Activated CD4-positive, alpha-beta T cell treated with anti-CD3 and anti-CD28 coated beads, Interleukin-2, amount 50 U/mL, for 48 hours (primary cell): ENCODE data around the gene WDFY2.

Experiments
- DNase-seq, 2 experiments: peaks; one replicate each; pipeline ENCODE4 v3.0.0-alpha.2; 2020

WDFY2 gene

GRCh38 chr13:51603716-51604115 lies 19.5 kb downstream of the WDFY2 start:
- DNase-seq = no peak

- no peak for DNase-seq
Observed at GRCh38 chr13:51605698-51606097, 21.4 kb downstream of the WDFY2 start.

DNA sequence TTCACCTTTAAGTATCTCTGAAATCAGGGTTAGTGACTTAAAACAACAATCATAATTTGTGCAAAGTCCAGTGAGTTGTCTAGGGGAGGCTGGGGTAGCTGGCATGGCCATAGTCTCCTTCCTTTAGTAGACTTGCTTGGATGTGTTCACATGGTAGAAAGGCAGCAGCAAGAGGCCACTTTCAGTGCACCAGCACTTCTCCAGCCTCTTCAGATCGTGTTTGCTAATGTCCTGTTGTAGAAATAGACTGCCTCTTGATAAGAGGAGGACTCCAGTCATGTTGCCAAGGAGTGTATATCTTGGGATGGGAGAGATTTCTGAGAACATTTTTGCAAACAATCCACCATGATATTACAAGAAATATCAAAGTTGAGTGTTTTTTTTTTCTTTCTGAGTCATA lies 22.9 kb downstream of the WDFY2 start:
- no peak for DNase-seq

DNA sequence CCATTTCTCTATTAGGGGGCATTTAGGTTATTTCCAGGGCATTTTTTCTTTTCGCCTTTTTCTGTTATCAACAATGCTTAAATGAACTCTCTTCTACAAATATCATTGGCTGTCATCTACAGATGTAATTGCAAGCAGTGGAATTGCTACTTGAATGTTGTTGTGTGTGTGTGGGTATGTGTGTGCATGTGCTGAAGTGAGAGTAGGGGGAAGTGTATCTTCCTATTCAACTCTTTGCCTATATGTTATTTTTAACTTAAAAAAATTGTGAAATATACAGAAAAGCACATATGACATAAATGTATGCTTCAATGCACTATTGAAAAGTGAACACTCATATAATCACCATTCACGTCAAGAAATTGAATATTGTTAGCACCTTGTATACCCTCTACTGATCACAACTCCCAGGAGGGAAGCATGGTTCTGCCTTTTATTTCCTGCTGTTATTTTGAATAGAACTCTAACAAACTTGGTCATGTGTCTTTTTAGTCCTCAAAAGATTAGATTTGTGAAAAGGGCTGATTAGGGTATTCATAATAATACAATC lies 24.7 kb downstream of the WDFY2 start:
- no peak for DNase-seq

DNA sequence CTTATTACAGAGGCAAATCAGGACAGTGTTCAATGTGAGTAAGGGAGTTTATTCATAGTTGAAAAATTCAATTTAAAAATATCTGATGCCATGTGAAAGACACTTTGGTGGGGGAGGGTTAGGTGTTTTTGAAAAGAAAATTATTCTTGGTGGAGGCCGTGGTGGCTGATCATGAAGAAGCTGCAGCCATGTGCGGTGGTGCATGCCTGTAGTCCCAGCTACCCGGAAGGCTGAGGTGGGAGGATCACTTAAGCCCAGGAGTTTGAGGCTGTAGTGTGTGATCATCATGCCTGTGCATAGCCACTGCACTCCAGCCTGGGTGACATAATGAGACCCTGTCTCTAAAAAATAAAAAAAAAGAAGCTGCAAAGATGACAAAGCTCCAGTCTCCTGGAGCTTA lies 28.6 kb downstream of the WDFY2 start:
- DNase-seq = no peak

DNA sequence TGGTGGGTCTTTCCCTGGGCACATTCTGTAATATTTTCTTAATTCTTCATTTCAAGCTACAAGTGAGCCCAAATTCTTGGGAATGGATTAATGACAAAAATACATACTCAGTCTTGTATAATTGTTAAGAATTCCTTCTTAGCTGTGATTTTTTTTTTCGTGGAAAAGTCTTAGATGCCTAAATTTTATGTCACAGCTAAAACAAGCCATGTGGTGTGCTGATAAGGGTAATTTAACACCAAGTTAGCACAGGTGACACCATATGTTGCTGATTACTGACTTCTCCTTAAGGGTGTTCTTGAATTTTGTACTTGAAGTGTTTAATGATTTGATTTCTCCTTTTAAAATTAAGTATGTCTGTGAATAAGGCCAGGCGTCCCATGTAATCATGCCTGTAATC lies 29.3 kb downstream of the WDFY2 start:
- no peak for DNase-seq

- peak; percentile 52 to 70 for DNase-seq
Observed at GRCh38 chr13:51614350-51614786, 30.1 kb downstream of the WDFY2 start.

GRCh38 chr13:51618626-51619025 lies 34.4 kb downstream of the WDFY2 start:
- no peak for DNase-seq

DNA sequence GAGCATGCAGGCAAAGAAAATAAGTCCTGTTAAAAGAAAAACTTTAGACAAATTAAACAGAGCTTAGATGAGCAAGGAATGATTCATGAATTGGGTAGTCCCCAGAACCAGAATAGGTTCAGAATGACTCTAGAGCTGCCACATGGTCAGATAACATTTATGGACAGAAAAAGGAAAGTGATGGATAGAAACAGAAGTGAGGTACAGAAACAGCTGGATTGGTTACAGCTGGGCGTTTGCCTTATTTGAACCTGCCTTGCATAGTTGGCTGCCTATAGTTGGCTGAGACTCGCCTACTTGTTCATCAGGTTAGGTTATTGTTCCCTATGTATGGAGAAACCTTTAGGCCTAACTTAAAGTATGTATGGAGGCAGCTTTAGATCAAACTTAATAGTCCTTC lies 35.4 kb downstream of the WDFY2 start:
- DNase-seq = peak in 1 of 2 experiments; percentile 19

DNA sequence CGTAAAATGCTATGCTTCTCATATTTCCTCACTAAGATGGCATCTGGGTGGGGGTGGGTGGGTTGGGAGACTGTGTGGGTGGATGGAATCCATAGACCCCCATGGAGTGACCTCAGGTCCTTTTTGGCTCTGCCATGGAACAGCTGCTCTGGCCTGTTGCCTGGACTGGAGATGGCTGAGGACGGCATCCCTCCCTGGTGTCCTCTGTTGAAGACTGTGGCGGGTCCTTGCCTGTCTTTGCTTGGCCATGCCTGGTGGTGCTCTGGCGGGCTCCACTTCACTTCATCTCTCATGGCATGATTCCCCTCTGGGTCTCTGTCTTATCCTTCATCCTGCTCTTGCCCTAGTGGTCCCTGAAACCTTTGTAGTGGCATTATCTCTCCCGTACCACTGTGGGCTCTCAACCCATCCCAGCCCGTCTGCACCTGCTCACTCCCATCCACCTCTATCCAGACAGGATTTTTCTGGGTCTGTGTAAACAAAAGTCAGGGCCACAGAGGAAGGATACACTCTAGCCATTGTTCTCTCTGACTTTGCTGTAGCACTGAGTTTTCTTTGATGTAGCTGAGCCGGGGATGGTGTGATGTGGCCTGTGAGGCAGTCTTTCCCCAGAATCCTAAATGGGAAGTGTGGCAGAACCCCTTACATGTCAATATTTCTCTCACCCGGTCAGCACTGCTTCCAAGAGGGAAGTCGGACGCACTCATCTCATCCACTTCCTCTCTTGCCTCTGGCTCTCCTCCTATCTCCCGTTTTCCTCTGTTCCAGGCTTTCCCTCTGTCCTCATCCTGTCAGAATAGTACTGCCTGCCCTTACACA lies 36.1 kb downstream of the WDFY2 start:
- DNase-seq = no peak

GRCh38 chr13:51621602-51622001 lies 37.3 kb downstream of the WDFY2 start:
- DNase-seq = no peak

- DNase-seq = no peak
Observed at GRCh38 chr13:51623473-51623872, 39.2 kb downstream of the WDFY2 start.

DNA sequence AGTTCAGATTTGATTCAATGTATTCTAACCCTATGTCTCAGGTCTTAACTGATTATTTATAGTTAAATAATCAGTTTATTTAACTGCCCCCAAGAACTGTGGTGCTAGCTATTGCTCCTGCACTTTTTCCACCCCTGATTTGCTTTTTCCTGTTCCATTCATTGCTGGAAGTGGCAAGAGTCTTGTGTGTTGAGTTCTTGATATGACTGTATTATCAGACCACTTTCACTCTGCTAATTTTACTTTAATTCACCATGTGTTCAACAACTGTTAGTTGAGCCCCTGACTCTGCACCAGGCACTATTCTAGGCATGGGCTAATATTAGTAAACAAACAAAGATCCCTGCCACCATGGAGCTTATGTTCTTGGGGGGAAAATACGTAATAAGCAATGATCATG lies 39.9 kb downstream of the WDFY2 start:
- no peak for DNase-seq

DNA sequence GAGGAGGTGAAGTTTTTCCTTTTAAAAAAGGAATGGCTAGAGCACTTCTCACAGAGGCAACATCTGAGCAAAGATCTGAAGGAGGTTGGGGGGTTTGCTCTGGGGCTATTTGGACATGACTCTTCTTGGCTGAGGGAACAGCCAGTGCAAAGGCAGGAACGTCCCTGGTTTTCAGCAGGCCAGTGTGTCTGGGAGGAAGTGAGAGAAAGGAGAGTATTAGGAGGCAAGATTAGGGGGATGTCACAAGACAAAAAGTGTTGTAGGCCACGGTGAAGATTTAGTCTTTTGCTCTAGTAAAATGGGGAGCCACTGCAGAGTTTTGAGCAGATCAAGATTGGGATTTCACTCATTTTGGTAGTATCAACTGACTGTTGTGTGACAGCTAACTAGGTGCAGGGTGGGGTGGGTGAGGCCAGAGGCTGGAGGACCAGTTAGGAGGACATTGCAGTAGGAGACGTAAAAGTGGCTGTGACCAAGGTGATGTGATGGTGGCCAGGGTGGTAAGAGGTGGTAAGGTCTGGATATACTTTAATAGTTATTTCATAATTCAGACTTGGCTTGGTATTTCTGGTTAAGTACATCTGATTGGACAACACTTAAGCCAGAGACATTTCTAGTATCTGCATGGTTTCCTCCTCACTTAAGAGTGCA lies 40.6 kb downstream of the WDFY2 start:
- no peak for DNase-seq

- no peak for DNase-seq
Observed at GRCh38 chr13:51625555-51626345, 41.5 kb downstream of the WDFY2 start.

DNA sequence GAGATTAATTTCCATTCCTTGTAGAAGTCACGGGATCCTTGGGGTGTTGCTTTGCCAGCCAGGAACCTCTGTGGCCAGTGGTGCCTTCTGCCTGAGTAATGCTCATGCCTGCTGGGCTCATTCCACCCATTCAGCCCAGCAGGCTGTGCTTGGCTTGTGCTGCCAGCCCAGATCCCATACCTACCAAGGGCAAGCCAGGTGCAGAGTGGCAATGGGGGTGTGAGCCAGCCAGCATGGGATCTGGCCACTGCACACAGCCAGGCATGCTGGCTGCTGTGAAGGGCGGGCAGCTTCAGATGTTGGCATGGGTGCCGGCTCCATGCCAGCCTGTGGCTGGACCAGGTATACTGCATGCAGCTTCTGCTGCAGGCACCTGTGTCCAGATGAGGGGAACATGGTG lies 42.5 kb downstream of the WDFY2 start:
- no peak for DNase-seq

DNA sequence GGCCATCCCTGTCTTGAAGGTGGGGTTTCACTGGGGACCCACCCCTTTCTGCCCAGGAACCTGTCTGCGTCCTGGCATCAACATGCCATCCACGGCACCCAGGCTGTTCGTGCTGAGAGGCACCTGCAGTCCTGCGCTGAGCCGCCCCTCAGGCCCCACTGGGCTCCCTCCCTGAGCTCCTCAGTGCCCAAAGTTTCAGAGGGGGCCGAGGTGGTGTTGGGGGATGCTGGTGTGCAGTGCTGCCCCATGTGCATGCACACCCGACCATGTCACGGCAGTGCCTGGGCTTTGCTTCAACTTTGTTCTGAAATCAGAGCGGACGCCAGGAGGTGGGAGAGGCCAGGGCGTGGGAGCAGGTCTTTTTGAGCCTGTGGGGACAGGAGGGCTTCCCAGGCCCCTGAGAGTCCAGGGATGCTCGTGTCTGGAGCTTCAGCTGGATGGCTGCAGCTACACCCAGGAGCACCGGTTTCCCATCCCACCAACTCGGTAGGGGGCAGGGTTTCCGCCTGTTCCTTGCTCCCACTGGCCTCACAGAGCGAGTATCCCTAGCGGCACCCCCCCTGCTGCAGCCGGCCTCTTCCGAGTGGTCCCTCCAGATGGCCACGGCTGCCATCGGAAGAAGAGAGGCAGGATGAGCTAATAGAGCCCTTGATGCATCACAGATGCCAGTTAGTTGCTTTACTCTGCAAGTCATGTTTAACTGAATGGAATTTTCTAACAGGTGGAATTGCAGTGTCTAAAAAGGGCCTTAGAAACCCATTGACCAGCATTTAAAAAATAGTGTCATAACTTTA lies 44.0 kb downstream of the WDFY2 start:
- no peak for DNase-seq

DNA sequence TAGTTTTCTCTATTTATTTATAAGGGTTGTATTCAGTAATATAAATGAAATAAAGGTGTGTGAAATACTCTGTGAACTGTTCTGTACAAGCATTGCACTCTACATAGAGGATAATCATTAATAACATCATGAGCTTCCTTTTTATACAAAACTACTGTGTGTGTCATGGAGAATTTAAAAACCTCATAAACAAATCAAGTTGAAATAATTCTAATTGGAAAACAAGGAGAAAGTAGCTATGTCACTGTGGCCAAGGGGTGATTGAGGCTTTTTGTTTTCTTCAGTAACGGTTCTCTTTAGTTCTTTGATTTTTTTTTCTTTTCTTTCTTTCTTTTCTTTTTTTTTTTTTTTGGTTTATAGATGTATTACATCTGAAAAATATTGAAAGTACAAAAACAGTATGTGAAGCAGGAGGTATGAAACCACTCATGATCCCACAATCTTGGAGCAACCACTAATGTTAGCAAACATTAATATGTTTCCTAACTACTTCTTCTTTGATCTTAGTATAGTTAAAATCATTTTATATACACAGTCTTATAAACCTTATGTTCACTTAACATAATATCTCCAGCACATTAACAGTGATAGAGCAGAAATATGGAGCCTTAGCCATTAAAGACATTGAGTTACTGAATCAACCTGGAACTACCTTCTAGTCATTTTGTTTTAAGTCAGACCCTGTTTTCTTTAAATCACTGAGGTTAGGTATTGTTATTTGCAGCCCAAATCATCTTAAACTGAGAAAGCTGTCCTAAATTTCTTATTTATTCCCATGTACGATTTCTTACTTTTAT lies 45.4 kb downstream of the WDFY2 start:
- DNase-seq = no peak

- DNase-seq = no peak
Observed at GRCh38 chr13:51630288-51630615, 46.0 kb downstream of the WDFY2 start.

DNA sequence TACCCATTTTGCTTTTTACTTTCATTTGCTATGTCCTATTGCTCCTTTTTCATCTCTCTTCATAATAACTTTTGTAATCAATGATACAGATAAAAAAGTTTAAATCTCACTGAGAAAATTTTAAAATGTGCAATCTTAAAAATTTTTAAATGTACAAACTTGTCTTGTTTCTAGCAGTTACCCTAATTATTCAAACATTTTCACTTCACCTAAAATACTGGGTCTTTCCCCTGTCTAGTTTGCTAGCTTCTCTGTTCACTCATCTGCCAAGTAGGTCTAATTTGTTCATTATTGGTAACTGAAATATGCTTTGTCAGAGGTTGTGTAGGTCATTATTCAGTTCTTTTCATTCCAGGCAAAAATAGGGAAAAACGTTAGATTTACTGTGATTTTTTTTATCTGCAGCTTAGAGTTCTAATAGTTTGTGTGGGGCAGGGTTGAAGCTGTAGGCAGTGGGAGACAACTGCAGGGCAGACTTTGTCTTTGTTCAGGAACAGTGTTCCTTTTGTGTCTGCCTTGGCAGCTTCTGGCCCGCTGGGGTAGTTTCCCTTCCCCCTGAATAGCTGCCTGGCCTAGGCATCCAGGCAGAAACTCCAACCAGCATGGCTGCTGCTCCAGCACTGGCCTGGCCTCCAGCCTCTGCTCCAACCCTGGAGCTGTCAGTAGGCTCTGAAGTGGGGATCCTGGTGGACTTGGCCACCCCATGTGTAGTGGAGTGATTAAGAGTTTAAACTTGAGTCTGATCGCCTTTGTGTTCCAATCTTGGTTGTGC lies 48.5 kb downstream of the WDFY2 start:
- DNase-seq = no peak
